ENCODE data around the gene TARS1.
"Not testable (repeated sequence)": the region's sequence is repeated elsewhere in the genome, so short reads cannot be mapped to it uniquely, and the experiment has no call there.

Gene TARS1

DNA sequence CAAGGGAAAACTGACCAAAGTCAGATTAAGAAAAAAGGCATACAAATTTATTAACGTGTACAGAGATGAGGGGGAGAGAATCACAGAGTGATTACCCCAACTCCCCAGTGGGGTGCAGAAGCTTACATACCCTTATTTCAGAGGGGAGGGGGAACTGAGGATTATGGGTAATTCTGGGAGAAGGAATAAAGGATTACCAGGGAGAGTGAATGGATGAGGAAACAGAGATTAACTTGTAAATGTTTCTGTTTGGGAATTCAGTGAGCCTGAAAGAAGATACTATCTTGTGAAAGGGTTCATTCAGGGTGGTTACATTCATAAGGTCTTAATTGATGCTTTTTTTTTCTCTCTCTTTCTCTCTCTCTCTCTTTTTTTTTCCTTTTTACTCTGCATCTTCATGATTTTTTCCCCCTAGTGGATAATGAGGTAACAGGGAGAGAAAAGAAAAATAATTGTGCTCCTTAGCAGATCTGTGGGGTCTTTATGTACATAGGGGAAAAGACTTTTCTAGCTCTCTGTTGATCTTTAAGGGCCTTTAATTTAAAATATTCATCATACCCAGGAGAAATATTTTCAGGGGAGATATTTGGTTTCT is 49.4 kb downstream of the TARS1 start:
- no peak for DNase-seq

DNA sequence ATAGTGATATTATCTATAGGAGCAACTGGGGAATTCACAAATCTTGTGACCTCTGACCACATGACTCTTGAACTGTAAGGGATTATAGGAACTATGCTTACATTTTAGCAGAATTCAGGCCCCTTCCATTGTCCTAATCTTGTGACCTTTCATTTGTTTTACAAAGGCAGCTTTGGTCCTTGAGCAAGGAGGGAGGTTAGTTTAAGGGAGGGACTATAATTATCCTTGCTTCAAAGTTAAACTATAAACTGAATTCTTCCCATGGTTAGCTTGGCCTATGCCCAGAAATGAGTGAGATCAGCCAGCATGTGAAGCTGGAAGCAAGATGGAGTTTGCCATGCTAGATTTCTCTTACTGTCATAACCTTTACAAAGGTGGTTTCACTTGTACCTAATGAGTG is 51.2 kb downstream of the TARS1 start:
- no peak for DNase-seq

DNA sequence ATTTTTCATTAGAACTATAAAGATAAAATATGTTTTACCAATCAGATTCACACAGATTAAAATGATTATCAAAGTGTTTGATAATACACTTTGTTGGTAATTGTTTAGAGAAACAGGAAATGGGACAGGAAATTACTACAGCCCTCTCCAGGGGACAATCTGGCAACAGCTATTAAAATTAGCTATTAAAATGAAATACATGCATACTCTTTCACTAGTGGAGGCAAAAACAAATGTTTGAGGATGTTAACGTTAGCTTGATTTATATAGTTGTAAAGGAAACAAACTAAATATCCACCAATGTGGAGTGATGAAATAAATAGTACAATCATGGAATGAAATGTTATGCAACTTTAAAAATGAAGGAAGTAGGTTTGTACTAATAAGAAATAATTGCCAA is 53.7 kb downstream of the TARS1 start:
- DNase-seq, result no peak

DNA sequence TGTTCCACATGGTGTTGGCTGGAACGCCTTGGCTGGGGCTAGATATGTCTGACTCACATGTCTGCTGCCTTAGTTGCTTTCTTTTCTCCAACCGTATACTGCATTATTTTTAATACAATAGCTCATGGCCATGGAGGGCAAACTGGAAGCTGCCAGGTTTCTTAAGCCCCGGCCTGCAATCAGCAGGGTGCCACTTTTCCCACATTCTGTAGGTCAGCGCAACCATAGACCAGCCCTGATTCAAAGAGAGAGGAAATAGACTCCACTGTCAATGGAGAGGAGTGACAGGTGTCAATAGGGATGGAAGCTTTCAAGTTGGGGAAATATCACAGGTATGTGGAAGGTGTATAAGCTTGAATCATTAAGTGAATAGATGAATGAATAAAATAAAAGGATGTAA is 60.5 kb downstream of the TARS1 start:
- DNase-seq, result no peak

DNA sequence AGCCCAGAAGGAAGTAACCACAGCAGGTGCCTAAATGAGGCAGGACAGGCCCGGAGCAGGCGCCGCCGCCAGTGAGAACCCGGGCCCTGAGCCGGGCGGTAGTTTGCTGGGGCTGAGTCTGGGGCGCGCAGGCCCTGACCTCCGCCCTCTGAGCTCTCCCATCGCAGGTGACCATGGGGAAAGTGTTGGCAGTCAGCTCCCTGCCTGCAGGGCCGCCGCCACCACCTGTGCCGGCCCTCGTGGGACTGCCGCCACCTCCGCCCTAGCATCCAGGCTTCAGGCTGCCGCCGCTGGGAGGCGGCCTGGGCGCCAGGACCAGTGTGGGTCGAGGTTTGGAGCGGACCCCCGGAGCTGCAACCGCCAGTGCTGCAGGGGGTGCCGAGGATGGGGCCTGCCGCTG is 61.1 kb downstream of the TARS1 start:
- DNase-seq, result no peak

DNA sequence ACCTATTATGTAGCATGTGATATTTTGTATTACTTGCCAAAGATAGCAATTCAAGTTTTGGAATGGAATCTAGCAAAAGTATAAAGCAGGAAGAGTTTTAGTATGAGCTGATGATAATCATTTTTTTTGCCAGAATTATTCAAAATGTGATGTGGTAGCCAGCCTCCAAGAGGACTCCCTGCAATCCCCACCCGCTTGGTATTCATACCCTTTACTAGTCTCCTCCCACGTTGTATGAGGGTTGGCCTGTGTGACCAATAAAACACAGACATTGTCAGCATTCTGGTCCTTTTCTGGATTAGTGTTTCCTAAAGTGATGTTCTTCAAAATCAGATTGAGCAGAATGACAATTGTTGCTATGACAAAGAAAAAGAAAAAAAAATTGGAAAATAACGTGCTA is 63.8 kb downstream of the TARS1 start:
- no peak for DNase-seq

DNA sequence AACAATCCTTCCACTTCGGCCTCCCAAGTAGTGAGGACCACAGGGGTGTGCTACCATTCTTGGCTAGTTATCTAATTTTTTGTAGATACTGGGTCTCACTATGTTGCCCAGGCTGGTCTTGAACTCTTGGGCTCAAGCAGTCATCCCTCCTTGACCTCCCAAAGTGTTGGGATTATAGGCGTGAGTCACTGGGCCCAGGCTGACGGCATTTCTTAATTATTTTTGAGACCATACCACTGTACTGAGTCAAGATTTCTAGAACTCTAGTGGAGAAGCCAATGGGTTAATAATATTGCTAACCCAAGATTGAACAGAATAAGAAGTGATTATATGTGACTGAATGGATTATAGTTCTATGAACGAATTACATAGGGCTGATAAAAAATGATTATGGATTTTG is 66.7 kb downstream of the TARS1 start:
- DNase-seq, result no peak

DNA sequence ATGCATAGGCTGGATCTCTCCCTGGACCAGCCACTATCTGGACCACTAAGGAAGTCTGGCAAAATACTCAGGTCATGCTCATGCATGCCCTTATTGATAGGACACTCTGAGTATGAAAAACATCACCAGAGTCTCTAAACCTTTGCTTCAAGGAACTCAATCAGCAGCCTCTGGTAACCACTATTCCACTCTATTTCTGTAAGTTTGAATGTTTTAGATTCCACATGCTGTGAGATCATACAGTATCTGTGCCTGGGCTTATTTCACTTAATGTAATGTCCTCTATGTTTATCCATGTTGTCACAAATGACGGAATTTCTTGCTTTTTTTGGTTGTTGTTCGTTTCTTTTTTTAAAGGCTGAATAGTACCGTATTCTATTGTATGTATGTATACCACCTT is 68.3 kb downstream of the TARS1 start:
- DNase-seq, result no peak

DNA sequence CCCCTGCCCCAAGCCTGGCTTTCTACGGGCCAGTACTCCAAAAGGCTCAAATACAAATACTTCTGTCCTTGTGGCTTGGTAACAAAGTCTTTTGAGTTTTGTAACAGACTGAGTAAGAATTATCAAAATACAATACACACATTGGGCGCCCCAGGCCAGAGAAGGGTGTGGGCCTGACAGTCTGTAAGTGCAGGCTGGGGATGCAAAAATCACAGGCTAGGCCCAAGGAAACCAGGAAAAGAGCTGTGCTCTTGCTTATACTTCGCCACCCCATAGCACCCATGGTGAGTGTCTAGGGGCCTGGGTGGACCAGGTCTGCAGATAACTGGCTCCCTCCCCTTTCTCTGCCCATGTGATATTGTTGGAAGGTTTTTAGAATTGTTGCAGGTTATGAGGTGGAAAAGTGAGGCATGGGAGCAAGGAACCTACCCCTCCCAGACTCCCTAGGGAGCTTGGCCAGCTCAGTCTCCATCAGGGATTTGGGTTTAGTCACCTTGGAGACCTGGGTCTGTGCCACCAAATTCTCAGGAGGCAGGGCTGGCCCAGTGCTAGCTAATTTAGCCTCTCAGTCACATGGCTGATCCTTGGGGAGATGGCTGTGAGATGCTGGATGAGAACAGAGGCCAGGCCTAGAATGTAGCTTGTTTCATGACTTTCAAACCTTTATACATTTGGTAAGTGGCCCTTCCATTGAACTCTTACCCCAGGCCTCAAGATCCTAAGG is 72.9 kb downstream of the TARS1 start:
- DNase-seq, result no peak

DNA sequence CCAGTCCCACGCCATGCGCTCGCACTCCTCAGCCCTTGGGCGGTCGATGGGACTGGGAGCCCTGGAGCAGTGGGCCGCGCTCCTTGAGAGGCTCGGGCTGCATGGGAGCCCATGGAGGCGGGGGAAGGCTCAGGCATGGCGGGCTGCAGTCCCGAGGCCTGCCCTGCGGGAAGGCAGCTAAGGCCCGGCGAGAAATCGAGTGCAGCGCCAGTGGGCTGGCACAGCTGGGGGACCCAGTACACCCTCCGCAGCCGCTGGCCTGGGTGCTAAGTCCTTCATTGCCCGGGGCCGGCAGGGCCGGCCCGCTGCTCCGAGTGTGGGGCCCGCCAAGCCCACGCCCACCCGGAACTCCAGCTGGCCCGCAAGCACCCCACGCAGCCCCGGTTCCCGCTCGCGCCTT is 74.6 kb downstream of the TARS1 start:
- DNase-seq, result not testable (repeated sequence)

DNA sequence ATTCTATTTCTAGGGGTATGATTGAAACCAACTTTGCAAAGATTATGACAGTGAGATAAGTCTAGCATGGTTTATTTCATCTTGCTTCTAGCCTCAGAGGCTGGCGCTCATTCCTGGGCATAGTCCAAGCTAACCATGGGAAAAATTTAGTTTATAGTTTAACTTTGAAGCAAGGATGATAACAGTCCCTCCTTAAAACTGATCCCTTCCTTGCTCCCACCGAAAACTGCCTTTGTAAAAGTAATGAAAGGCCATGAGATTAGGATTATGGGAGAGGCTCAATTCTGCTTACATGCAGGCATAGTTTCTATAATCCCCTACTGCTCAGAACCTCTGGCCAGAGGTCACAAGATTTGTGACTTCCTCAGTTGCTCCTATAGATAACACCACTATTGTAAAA is 75.7 kb downstream of the TARS1 start:
- no peak for DNase-seq

Data from activated CD4-positive, alpha-beta T cell treated with anti-CD3 and anti-CD28 coated beads, Interleukin-10, Interleukin-2, amounts not matched to agents 100 ng/mL and 50 ng/mL, durations not matched to agents 16 hours and 8 hours (primary cell).